Neural progenitor cell (in vitro differentiated cells): ENCODE data around the gene ZNF100.
"Not testable (repeated sequence)": the region's sequence is repeated elsewhere in the genome, so short reads cannot be mapped to it uniquely, and the experiment has no call there.

ENCODE experiments used
- EZH2phosphoT487 ChIP-seq: fragments of 200-600 bp; sonication (generic); IDR thresholded peaks from 2 replicates; pipeline ENCODE4 v1.6.1; 2017; ENCODE audit warnings: antibody characterized with exemption
- TF ChIP-seq, protein P1 (sequence below): fragments of 200-600 bp; sonication (generic); IDR thresholded peaks from 2 replicates; pipeline ENCODE4 v1.5.1; 2017; ENCODE audit warnings: antibody characterized with exemption, mild to moderate bottlenecking

GRCh38 chr19:21707878-21708277 is 59.5 kb downstream of the ZNF100 start:
- TF ChIP-seq, protein P1, sequence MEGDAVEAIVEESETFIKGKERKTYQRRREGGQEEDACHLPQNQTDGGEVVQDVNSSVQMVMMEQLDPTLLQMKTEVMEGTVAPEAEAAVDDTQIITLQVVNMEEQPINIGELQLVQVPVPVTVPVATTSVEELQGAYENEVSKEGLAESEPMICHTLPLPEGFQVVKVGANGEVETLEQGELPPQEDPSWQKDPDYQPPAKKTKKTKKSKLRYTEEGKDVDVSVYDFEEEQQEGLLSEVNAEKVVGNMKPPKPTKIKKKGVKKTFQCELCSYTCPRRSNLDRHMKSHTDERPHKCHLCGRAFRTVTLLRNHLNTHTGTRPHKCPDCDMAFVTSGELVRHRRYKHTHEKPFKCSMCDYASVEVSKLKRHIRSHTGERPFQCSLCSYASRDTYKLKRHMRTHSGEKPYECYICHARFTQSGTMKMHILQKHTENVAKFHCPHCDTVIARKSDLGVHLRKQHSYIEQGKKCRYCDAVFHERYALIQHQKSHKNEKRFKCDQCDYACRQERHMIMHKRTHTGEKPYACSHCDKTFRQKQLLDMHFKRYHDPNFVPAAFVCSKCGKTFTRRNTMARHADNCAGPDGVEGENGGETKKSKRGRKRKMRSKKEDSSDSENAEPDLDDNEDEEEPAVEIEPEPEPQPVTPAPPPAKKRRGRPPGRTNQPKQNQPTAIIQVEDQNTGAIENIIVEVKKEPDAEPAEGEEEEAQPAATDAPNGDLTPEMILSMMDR: not testable (repeated sequence)
- not testable (repeated sequence) for TF ChIP-seq EZH2phosphoT487
